HFF-Myc (cell line): ENCODE results near the gene OSBPL3.

Experiments
- DNase-seq: peaks from one replicate; pipeline ENCODE4 v3.0.0-alpha.2; 2011; ENCODE audit warnings: low read depth; ENCODE audit errors: extremely low read depth
- H3K4me3 ChIP-seq: replicated peaks from 2 replicates; pipeline ENCODE4 v1.5.1; 2011; ENCODE audit warnings: low read depth, mild to moderate bottlenecking, control low read depth, low read length
- CTCF ChIP-seq: IDR thresholded peaks from 2 replicates; pipeline ENCODE4 v1.5.1; 2012; ENCODE audit warnings: mild to moderate bottlenecking, low read depth, low read length, control low read depth; ENCODE audit errors: missing control alignments

OSBPL3 gene

GRCh38 chr7:24948739-24949138, 31.2 kb downstream of the OSBPL3 start:
- no peak for TF ChIP-seq CTCF
- no peak overlapping the region for H3K4me3 ChIP-seq
- DNase-seq, result no peak

GRCh38 chr7:24946467-24946866, 33.5 kb downstream of the OSBPL3 start:
- no peak for TF ChIP-seq CTCF
- no peak overlapping the region for H3K4me3 ChIP-seq
- no peak for DNase-seq

DNA sequence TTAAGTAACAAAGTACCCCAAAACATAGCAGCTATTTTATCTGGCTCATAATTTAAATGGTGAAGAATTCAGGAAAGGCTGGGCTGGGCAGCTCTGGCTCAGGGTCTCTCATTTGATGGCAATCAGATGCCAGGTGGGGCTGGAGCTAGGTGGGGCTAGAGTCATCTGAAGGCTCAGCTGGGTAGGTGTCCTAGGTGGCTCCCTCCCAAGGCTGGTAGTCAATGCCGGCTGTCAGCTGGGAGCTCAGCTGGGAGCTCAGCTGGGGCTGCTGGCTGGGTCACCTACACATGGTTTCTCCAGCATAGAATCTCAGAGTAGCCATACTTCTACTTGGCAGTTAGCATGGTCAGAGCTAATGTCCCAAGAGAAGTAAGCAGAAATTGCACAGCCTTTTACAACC, 34.1 kb downstream of the OSBPL3 start:
- TF ChIP-seq CTCF, result no peak
- no peak for DNase-seq
- no peak overlapping the region for H3K4me3 ChIP-seq

DNA sequence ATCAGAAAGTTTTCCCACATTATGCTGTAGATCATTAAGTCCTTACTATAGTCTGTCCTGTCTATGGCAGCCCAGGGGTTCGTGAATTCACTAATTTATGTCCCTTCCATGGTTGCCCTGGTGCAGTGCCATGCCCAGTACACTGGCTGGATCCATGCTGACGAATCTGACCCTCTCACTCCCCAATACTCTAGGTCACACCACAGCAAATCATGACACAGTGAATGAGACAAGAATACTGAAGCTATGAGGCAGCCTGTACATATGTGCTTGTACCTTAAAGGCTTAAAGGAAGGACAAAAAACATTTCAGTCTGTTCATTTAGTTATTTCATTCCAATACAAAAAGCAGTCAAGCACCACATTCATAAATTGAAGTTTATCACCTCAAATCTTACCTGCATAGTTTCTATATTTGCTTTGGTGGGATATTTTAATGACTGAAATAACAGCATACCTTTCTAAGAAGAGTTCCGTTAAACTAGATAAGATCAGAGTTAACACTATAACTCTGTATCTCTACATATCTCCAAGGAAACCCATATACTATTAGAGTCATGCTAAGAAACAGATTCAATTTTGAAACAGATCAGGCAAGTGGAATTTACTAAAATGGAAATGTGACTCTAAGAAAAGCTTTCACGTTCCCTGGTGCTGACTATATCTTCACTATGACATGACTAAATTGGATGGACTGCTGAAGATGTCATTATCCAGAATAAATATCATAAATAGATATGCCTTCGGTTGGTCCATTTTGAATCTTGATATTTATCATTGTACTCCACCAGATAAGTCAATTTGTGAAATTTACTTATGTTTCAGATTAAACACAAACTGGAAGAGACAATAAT, 36.7 kb downstream of the OSBPL3 start:
- no peak for TF ChIP-seq CTCF
- DNase-seq, result no peak
- no peak overlapping the region for H3K4me3 ChIP-seq

GRCh38 chr7:24942226-24942625, 37.8 kb downstream of the OSBPL3 start:
- no peak for DNase-seq
- H3K4me3 ChIP-seq, result no peak overlapping the region
- no peak for TF ChIP-seq CTCF

- no peak overlapping the region for H3K4me3 ChIP-seq
- TF ChIP-seq CTCF, result no peak
- no peak for DNase-seq
Measured at GRCh38 chr7:24939416-24939815, 40.6 kb downstream of the OSBPL3 start.
